ENCODE data around the gene OMA1.
"Not testable (repeated sequence)": the region's sequence is repeated elsewhere in the genome, so short reads cannot be mapped to it uniquely, and the experiment has no call there.

OMA1 gene

GRCh38 chr1:58524353-58524945 lies 22.1 kb downstream of the OMA1 start:
- peak; percentile 95 for DNase-seq

- peak; percentile 54 for DNase-seq
Observed at GRCh38 chr1:58515794-58516401, 30.6 kb downstream of the OMA1 start.

- DNase-seq, result no peak
Observed at GRCh38 chr1:58513956-58514355, 32.6 kb downstream of the OMA1 start.

GRCh38 chr1:58508629-58509028 lies 37.9 kb downstream of the OMA1 start:
- DNase-seq, result no peak

- no peak for DNase-seq
Observed at GRCh38 chr1:58505286-58505685, 41.2 kb downstream of the OMA1 start.

GRCh38 chr1:58502519-58502918 lies 44.0 kb downstream of the OMA1 start:
- DNase-seq, result no peak

GRCh38 chr1:58500043-58500442 lies 46.5 kb downstream of the OMA1 start:
- DNase-seq, result no peak

GRCh38 chr1:58497499-58497898 lies 49.0 kb downstream of the OMA1 start:
- DNase-seq, result no peak

GRCh38 chr1:58496042-58496441 lies 50.5 kb downstream of the OMA1 start:
- no peak for DNase-seq

GRCh38 chr1:58488914-58489313 lies 57.6 kb downstream of the OMA1 start:
- DNase-seq, result not testable (repeated sequence)

- no peak for DNase-seq
Observed at GRCh38 chr1:58487002-58487401, 59.5 kb downstream of the OMA1 start.

GRCh38 chr1:58481962-58482361 lies 64.6 kb downstream of the OMA1 start:
- DNase-seq, result no peak

GRCh38 chr1:58480191-58480590 lies 66.3 kb downstream of the OMA1 start:
- DNase-seq, result no peak

GRCh38 chr1:58477390-58477789 lies 69.1 kb downstream of the OMA1 start:
- DNase-seq, result no peak

- no peak for DNase-seq
Observed at GRCh38 chr1:58476179-58476578, 70.3 kb downstream of the OMA1 start.

GRCh38 chr1:58469476-58469875 lies 77.0 kb downstream of the OMA1 start:
- DNase-seq, result no peak

- no peak for DNase-seq
Observed at GRCh38 chr1:58469016-58469415, 77.5 kb downstream of the OMA1 start.

- no peak for DNase-seq
Observed at GRCh38 chr1:58468612-58469011, 77.9 kb downstream of the OMA1 start.

GRCh38 chr1:58466630-58467241 lies 79.8 kb downstream of the OMA1 start:
- no peak for DNase-seq

GRCh38 chr1:58465825-58466629 lies 80.5 kb downstream of the OMA1 start:
- DNase-seq, result no peak

- no peak for DNase-seq
Observed at GRCh38 chr1:58465176-58465575, 81.3 kb downstream of the OMA1 start.

GRCh38 chr1:58460469-58460868 lies 86.1 kb downstream of the OMA1 start:
- DNase-seq, result no peak

GRCh38 chr1:58459911-58460310 lies 86.6 kb downstream of the OMA1 start:
- no peak for DNase-seq

All from GF-D8 (cell line).